Liver (tissue), 3 donors: ENCODE measurements around the gene ITPKB.

Source experiments
- EGR1 ChIP-seq, 2 donors: IDR thresholded peaks; 2 replicates each; pipeline ENCODE4 v1.6.1; 2016 to 2018; ENCODE audit warnings: antibody characterized with exemption in 2 of 2, low read depth in 2 of 2
- MAX ChIP-seq: IDR thresholded peaks from 2 replicates; pipeline ENCODE4 v1.6.1; 2016; ENCODE audit warnings: antibody characterized with exemption
- RAD21 ChIP-seq, 2 donors: IDR thresholded peaks; 2 replicates each; pipeline ENCODE4 v1.6.1; 2016; ENCODE audit warnings: antibody characterized with exemption in 2 of 2, mild to moderate bottlenecking in 2 of 2
- TF ChIP-seq, protein P1 (sequence below): IDR thresholded peaks from 2 replicates; pipeline ENCODE4 v1.6.1; 2016; ENCODE audit warnings: antibody characterized with exemption
- TF ChIP-seq, protein P2 (sequence below): fragments of 150-350 bp; IDR thresholded peaks from 2 replicates; pipeline ENCODE4 v1.5.1; 2017; ENCODE audit warnings: improper control_type of control experiment, low read depth, low read length; ENCODE audit not compliant: missing input control
- donor health status: healthy.
- donor health status: healthy.

DNA sequence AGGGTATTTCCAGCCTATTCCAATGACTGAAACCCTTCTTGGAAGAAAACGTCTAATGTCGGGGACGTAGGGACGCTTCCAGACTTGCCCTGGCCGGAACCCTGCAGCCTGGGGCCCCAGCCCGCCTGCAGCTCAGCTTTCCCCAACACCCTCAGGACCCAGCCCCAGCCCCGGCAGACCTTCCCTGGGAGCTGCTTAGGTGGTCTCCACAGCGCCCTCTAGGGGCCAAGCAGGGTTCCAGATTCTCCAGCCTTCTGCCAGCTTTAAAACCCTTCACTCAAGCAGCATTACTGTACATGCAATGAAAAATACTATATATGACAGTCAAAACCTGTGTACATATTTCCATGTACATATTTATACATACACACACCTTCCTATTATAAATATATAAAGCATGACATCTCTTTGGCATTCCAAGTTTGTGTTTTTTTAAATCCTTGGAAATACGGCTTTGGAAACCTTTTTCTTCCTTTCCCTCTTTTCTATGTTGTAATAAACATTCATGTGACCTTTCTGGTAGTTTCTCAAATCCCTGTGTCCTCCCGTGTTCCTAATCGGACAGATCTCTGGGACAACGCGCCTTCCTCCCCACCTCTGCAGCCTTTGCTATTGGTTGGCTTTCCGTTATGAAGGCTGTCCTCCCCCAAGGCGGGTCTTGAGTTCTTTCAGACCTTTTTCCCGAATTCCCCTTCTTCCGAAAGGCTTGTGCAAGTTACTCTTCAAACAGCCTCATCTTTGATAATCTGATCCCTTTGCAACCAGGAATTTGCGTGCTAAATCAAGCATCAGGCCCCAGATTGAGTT, 130.2 kb downstream of the ITPKB start:
- TF ChIP-seq, protein P1, sequence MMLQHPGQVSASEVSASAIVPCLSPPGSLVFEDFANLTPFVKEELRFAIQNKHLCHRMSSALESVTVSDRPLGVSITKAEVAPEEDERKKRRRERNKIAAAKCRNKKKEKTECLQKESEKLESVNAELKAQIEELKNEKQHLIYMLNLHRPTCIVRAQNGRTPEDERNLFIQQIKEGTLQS, result no peak
- TF ChIP-seq, protein P2, sequence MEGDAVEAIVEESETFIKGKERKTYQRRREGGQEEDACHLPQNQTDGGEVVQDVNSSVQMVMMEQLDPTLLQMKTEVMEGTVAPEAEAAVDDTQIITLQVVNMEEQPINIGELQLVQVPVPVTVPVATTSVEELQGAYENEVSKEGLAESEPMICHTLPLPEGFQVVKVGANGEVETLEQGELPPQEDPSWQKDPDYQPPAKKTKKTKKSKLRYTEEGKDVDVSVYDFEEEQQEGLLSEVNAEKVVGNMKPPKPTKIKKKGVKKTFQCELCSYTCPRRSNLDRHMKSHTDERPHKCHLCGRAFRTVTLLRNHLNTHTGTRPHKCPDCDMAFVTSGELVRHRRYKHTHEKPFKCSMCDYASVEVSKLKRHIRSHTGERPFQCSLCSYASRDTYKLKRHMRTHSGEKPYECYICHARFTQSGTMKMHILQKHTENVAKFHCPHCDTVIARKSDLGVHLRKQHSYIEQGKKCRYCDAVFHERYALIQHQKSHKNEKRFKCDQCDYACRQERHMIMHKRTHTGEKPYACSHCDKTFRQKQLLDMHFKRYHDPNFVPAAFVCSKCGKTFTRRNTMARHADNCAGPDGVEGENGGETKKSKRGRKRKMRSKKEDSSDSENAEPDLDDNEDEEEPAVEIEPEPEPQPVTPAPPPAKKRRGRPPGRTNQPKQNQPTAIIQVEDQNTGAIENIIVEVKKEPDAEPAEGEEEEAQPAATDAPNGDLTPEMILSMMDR, result peak; percentile 72
- no peak for TF ChIP-seq MAX
- TF ChIP-seq RAD21 (IDR thresholded peaks at IDR 0.05), result peak; percentile 71 to 80
- no peak for TF ChIP-seq EGR1 (IDR thresholded peaks at IDR 0.05; ENCODE audit: low read depth in 2 of 2)
